ENCODE results near the gene LPAR4. TPM values are rescaled to one million over a fixed set of nuclear protein-coding genes. Genes with fewer than 3 reads are reported as not detected.

Gene LPAR4
- total RNA-seq, 1 donor from 2014 or later: 17.3 TPM

DNA sequence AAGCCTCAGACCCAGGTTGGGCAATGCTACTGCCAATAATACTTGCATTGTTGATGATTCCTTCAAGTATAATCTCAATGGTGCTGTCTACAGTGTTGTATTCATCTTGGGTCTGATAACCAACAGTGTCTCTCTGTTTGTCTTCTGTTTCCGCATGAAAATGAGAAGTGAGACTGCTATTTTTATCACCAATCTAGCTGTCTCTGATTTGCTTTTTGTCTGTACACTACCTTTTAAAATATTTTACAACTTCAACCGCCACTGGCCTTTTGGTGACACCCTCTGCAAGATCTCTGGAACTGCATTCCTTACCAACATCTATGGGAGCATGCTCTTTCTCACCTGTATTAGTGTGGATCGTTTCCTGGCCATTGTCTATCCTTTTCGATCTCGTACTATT, 7.4 kb downstream of the LPAR4 start:
- no peak for DNase-seq (ENCODE audit: low read depth, low spot score)
- TF ChIP-seq, protein P1, sequence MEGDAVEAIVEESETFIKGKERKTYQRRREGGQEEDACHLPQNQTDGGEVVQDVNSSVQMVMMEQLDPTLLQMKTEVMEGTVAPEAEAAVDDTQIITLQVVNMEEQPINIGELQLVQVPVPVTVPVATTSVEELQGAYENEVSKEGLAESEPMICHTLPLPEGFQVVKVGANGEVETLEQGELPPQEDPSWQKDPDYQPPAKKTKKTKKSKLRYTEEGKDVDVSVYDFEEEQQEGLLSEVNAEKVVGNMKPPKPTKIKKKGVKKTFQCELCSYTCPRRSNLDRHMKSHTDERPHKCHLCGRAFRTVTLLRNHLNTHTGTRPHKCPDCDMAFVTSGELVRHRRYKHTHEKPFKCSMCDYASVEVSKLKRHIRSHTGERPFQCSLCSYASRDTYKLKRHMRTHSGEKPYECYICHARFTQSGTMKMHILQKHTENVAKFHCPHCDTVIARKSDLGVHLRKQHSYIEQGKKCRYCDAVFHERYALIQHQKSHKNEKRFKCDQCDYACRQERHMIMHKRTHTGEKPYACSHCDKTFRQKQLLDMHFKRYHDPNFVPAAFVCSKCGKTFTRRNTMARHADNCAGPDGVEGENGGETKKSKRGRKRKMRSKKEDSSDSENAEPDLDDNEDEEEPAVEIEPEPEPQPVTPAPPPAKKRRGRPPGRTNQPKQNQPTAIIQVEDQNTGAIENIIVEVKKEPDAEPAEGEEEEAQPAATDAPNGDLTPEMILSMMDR (conservative IDR thresholded peaks at IDR 0.05): no peak
- H3K4me3 Mint-ChIP-seq: peak overlapping the region; percentile 50
- H3K9me3 Mint-ChIP-seq: peaks cover 12% of the 10 kb centered on the region
- no peak overlapping the region for H3K27ac Mint-ChIP-seq (ENCODE audit: unreplicated experiment)
- H3K36me3 Mint-ChIP-seq (ENCODE audit: low read depth): peaks cover 27% of the 10 kb centered on the region
- no peaks in the 10 kb centered on the region for H3K27me3 Mint-ChIP-seq (ENCODE audit: low read depth)
- H3K4me1 Mint-ChIP-seq: peaks cover 12% of the 10 kb centered on the region

DNA sequence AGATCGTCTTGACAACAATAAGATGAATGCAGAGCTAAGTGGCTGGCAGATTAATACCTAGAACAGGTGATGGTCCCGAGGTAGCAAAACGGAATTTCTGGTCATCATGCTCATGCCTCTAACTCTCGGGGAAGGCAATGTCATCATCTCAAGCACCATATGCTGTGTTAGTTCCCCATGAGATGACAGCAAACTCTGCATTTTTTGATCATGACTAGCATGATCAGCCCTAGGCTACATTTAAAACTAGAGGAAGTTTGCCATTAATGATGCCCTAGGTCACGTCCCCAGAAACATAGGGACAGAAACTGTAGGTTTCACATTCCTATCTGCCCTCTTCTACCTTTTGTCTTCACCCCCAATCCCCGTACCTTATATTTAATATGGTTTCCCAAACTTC, 11.6 kb downstream of the LPAR4 start:
- no peak overlapping the region for H3K4me3 Mint-ChIP-seq
- peaks cover 27% of the 10 kb centered on the region for H3K36me3 Mint-ChIP-seq (ENCODE audit: low read depth)
- H3K27me3 Mint-ChIP-seq (ENCODE audit: low read depth): no peaks in the 10 kb centered on the region
- peaks cover 12% of the 10 kb centered on the region for H3K4me1 Mint-ChIP-seq
- TF ChIP-seq, protein P1 (conservative IDR thresholded peaks at IDR 0.05): no peak
- H3K9me3 Mint-ChIP-seq: peaks cover 14% of the 10 kb centered on the region
- H3K27ac Mint-ChIP-seq (ENCODE audit: unreplicated experiment): no peak overlapping the region
- DNase-seq (ENCODE audit: low read depth, low spot score): no peak

DNA sequence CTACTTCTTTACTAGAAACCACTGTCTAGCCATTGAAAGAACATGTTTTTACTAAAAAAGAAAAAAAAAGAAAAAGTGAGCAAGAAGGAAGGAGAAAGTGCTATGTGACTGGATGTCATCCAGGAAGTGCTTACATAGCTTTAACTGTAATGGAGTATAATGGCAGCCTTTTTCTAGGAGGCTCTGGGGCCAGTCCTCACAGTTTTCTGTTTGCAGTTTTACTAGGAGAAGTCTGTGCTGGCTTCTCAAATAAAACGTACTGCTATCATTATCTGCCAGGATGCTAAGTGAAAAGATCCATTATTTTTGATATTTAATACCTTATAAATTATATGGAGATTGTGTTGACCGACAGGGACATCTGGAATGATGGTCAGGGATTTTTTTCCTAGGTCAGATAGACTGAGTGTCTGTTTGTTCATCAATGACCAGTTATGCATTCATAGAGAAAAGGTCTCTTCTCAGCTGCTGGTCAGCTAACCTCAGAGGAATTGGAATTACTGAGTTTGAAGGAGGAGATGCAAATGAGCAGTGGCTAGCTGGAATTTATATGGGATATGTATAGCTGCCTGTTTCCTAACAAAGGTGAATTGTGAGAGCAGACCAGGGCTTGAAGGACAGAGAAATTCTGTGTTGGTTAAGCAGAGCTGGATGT, 21.7 kb downstream of the LPAR4 start:
- DNase-seq (ENCODE audit: low read depth, low spot score): no peak
- Mint-ChIP-seq H3K36me3 (ENCODE audit: low read depth) (peaks cover 4% of the 10 kb centered on the region), H3K27me3 (ENCODE audit: low read depth) (no peaks in the 10 kb centered on the region), H3K9me3 (peaks cover 3% of the 10 kb centered on the region), H3K27ac (ENCODE audit: unreplicated experiment) (no peak overlapping the region), H3K4me1 (peaks cover 24% of the 10 kb centered on the region), H3K4me3 (no peak overlapping the region)
- TF ChIP-seq, protein P1 (conservative IDR thresholded peaks at IDR 0.05): no peak

DNA sequence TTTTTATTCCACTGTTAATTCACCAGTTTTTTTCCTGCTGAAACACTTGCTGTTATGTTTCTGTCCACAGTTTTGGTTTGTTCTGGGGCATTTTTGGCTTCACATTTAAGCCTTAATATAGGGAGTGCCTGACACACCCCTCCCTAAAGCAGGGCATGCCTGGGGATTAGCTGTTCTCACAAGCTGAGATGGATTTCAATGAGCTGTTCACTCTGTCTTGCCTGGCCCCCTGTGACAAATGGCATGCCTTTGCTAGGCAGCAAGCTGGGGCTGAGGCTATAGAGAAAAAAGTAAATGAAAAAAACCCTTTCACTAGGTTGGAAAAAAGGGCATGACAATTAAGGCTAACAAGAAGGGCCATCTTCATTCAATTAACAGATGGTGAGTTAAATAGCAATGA, 22.4 kb downstream of the LPAR4 start:
- Mint-ChIP-seq H3K4me3 (no peak overlapping the region), H3K27me3 (ENCODE audit: low read depth) (no peaks in the 10 kb centered on the region), H3K27ac (ENCODE audit: unreplicated experiment) (no peak overlapping the region), H3K36me3 (ENCODE audit: low read depth) (peaks cover 4% of the 10 kb centered on the region), H3K4me1 (peaks cover 24% of the 10 kb centered on the region), H3K9me3 (peaks cover 3% of the 10 kb centered on the region)
- no peak for DNase-seq (ENCODE audit: low read depth, low spot score)
- TF ChIP-seq, protein P1 (conservative IDR thresholded peaks at IDR 0.05): no peak

DNA sequence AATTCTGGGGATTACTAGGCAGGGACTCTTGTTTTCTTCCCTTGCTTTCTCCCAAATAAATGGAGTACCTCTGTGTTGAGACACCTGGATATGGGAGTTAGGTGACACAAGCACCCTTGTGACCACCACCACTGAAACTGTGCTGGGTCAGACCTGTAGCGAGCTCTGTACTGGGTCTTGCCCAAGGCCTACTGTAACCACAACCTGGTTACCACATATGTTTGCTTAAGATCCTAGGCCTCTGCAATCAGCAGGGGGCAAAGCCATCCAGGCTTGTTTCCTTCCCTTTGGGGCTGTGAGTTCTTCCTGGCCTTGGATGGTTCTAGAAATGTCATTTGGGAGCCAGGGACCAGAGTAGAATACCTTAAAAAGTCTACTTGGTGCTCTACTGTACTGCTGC, 49.4 kb downstream of the LPAR4 start:
- Mint-ChIP-seq H3K36me3 (ENCODE audit: low read depth) (peaks cover 4% of the 10 kb centered on the region), H3K4me1 (no peaks in the 10 kb centered on the region), H3K9me3 (peaks cover 13% of the 10 kb centered on the region), H3K27ac (ENCODE audit: unreplicated experiment) (no peak overlapping the region), H3K27me3 (ENCODE audit: low read depth) (no peaks in the 10 kb centered on the region), H3K4me3 (no peak overlapping the region)
- TF ChIP-seq, protein P1 (conservative IDR thresholded peaks at IDR 0.05): no peak
- no peak for DNase-seq (ENCODE audit: low read depth, low spot score)
